Karpas-422 (cell line): ENCODE data around the gene TECTB. TPM values are rescaled to one million over a fixed set of nuclear protein-coding genes. Genes with fewer than 3 reads are reported as not detected.

Source experiments
- DNase-seq: peaks from one replicate; pipeline ENCODE4 v3.0.0-alpha.2; 2015
- H2AFZ ChIP-seq: fragments of 200-600 bp; sonication (generic); 2 replicates; pipeline ENCODE4 v1.6.1; 2014; ENCODE audit warnings: antibody characterized with exemption, low read length, mixed read lengths
- H3K27ac ChIP-seq: fragments of 200-600 bp; sonication (generic); 2 replicates; pipeline ENCODE4 v1.5.1; 2014; ENCODE audit warnings: mild to moderate bottlenecking, low read length, moderate library complexity
- H3K27me3 ChIP-seq: fragments of 200-600 bp; sonication (generic); 2 replicates; pipeline ENCODE4 v1.6.1; 2014; ENCODE audit warnings: low read length, mixed read lengths
- H3K36me3 ChIP-seq: fragments of 200-600 bp; sonication (generic); 2 replicates; pipeline ENCODE4 v1.6.1; 2014; ENCODE audit warnings: low read length, mixed read lengths; ENCODE audit not compliant: insufficient read depth
- H3K4me1 ChIP-seq: fragments of 200-600 bp; sonication (generic); 2 replicates; pipeline ENCODE4 v1.6.1; 2014; ENCODE audit warnings: mild to moderate bottlenecking, low read length, mixed read lengths
- H3K4me2 ChIP-seq: fragments of 200-600 bp; sonication (generic); 2 replicates; pipeline ENCODE4 v1.6.1; 2014; ENCODE audit warnings: low read length, low read depth, mild to moderate bottlenecking; ENCODE audit not compliant: poor library complexity, severe bottlenecking
- H3K4me3 ChIP-seq: fragments of 200-600 bp; sonication (generic); 2 replicates; pipeline ENCODE4 v1.5.1; 2014; ENCODE audit warnings: mild to moderate bottlenecking, antibody characterized with exemption, low read length, mixed read lengths
- H3K79me2 ChIP-seq: fragments of 200-600 bp; sonication (generic); 2 replicates; pipeline ENCODE4 v1.6.1; 2014; ENCODE audit warnings: mild to moderate bottlenecking, low read length, mixed read lengths
- H3K9ac ChIP-seq: fragments of 200-600 bp; sonication (generic); 2 replicates; pipeline ENCODE4 v1.6.0; 2014; ENCODE audit warnings: low read length
- H3K9me2 ChIP-seq: fragments of 200-600 bp; sonication (generic), shearing (Covaris generic); replicated peaks from 2 replicates; pipeline ENCODE4 v1.6.0; 2014; ENCODE audit warnings: mild to moderate bottlenecking, low read length, moderate library complexity; ENCODE audit not compliant: insufficient read depth
- H3K9me3 ChIP-seq: fragments of 300-700, 200-600 bp; sonication (generic); 2 replicates; pipeline ENCODE4 v1.6.1; 2014; ENCODE audit warnings: low read length, mixed read lengths
- H4K20me1 ChIP-seq: fragments of 200-600 bp; sonication (generic); 2 replicates; pipeline ENCODE4 v1.6.1; 2014; ENCODE audit warnings: mild to moderate bottlenecking, antibody characterized with exemption, low read length, low read depth; ENCODE audit not compliant: insufficient read depth
- small RNA-seq: library from RNA; depleted of rRNA; stranded (forward); fragments of <200 nt; gene quantifications from one replicate; pipeline ENCODE3, GENCODE V24; 2014
- total RNA-seq: library from RNA; depleted of rRNA; stranded (reverse); fragments of >200 nt; shearing (Covaris generic); gene quantifications from 2 replicates; pipeline ENCODE4 v1.2.3, GENCODE V29; 2014; ENCODE audit warnings: low replicate concordance; rRNA removed

The TECTB gene
- total RNA-seq, 1 experiment from 2014 or later: not detected

GRCh38 chr10:112347709-112348671 lies 64.8 kb downstream of the TECTB start:
- no peak overlapping the region for H3K9ac ChIP-seq
- H2AFZ ChIP-seq: no peak overlapping the region
- no peaks in the 10 kb centered on the region for H3K36me3 ChIP-seq
- no peaks in the 10 kb centered on the region for H3K27me3 ChIP-seq
- no peak overlapping the region for H3K4me2 ChIP-seq
- no peak for DNase-seq
- H4K20me1 ChIP-seq: no peaks in the 10 kb centered on the region
- no peak overlapping the region for H3K27ac ChIP-seq
- H3K9me3 ChIP-seq: no peaks in the 10 kb centered on the region
- no peak overlapping the region for H3K4me3 ChIP-seq
- H3K4me1 ChIP-seq: peaks cover 11% of the 10 kb centered on the region
- H3K9me2 ChIP-seq: no peaks in the 10 kb centered on the region
- no peaks in the 10 kb centered on the region for H3K79me2 ChIP-seq

DNA sequence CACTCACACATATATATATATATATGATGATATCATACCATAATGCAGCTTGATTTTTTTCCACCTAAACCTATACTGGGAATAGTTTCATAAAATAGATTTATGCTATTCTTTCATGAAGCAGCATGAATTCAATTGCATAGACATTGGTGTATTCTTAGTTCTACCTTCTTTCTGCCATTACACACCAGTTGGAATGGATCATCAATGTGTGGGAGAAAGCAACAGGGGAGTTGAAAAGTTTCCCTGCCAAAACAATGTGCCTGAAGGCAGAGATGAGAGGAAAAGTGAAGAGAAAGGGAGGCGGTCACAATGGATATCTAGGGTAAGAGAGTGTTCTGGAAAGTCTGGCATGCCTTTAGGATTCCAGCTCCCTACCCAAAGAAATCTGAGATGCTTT lies 65.6 kb downstream of the TECTB start:
- DNase-seq: no peak
- no peaks in the 10 kb centered on the region for H3K27me3 ChIP-seq
- no peaks in the 10 kb centered on the region for H3K79me2 ChIP-seq

GRCh38 chr10:112349521-112350085 lies 66.4 kb downstream of the TECTB start:
- H3K4me2 ChIP-seq: no peak overlapping the region
- no peaks in the 10 kb centered on the region for H3K36me3 ChIP-seq
- H3K9ac ChIP-seq: no peak overlapping the region
- H3K27ac ChIP-seq: no peak overlapping the region
- no peaks in the 10 kb centered on the region for H3K9me3 ChIP-seq
- no peaks in the 10 kb centered on the region for H3K27me3 ChIP-seq
- peaks cover 11% of the 10 kb centered on the region for H3K4me1 ChIP-seq
- H3K9me2 ChIP-seq: no peaks in the 10 kb centered on the region
- H4K20me1 ChIP-seq: no peaks in the 10 kb centered on the region
- no peaks in the 10 kb centered on the region for H3K79me2 ChIP-seq
- no peak overlapping the region for H2AFZ ChIP-seq
- no peak overlapping the region for H3K4me3 ChIP-seq
- DNase-seq: no peak

More for the DNA sequence above, 65.6 kb downstream of the TECTB start:
- Histone ChIP-seq H3K9ac (no peak overlapping the region), H3K9me2 (no peaks in the 10 kb centered on the region), H3K36me3 (no peaks in the 10 kb centered on the region), H2AFZ (no peak overlapping the region), H3K27ac (no peak overlapping the region), H3K4me3 (no peak overlapping the region), H3K9me3 (no peaks in the 10 kb centered on the region), H4K20me1 (no peaks in the 10 kb centered on the region), H3K4me2 (no peak overlapping the region), H3K4me1 (peaks cover 11% of the 10 kb centered on the region)

DNA sequence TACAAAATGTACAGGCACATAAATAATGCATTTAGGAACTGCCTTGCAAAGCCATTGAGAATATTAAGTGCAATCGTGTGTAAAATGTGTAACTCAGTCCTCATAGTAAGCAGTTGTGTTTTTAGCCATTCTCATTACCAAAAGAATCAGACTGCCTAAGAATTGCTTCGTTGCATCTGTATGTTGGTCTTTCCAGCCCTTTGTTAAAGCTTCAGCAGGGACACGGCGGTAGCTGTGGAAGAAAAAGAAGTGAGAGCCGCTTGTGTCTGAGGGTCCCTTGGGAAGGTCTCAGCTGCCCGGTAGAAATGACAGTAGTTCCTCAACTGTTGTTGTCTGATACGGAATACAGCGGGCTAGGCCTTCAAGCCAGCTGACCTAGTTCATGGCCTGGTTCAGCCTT lies 67.9 kb downstream of the TECTB start:
- peak; percentile 50 for DNase-seq
- no peaks in the 10 kb centered on the region for H3K36me3 ChIP-seq
- H2AFZ ChIP-seq: no peak overlapping the region
- no peaks in the 10 kb centered on the region for H4K20me1 ChIP-seq
- H3K9ac ChIP-seq: no peak overlapping the region
- H3K27me3 ChIP-seq: no peaks in the 10 kb centered on the region
- H3K4me2 ChIP-seq: no peak overlapping the region
- no peaks in the 10 kb centered on the region for H3K79me2 ChIP-seq
- H3K9me3 ChIP-seq: no peaks in the 10 kb centered on the region
- no peak overlapping the region for H3K27ac ChIP-seq
- H3K4me1 ChIP-seq: peaks cover 11% of the 10 kb centered on the region
- H3K9me2 ChIP-seq: no peaks in the 10 kb centered on the region
- H3K4me3 ChIP-seq: no peak overlapping the region

DNA sequence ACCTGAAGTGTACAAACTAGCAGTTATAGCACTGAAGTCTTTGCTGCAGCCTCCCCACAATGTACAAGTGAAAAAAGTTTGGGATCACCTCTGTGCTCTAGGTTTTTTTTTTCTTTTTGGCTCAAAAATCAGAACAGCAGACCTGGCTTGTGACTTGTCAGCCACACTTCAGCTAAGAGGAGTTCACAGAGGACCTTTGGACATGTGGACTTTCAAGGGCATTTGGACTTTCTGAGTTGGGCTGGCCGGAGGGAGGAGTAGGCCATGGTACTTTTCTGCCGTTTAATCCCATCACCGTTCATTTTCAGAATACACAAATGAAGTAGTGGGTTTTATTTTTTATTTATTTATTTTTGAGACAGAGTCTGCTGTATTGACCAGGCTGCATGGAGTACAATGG lies 68.8 kb downstream of the TECTB start:
- no peak for DNase-seq
- Histone ChIP-seq H3K9ac (no peak overlapping the region), H3K79me2 (no peaks in the 10 kb centered on the region)

DNA sequence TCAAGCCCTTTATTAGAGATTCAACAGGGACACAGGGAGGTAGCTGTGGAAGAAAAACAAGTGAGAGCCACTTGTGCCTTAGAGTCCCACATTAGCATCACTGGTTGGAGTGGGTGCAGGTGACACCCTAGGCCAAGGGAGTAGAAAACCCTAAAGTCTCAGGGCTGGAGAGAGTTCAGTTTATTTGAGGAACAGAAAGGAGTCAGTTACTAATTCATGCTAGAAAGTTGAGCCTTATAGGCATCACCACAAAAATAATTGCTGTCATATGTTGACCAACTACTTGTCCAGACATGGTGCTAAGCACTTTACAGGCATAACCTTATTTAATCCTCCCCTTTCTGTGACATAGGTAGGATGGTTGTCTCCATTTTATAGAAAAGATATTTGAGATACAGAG lies 69.8 kb downstream of the TECTB start:
- DNase-seq: no peak
- Histone ChIP-seq H3K27me3 (no peaks in the 10 kb centered on the region), H3K4me2 (no peak overlapping the region), H2AFZ (no peak overlapping the region), H3K27ac (no peak overlapping the region), H3K4me3 (no peak overlapping the region), H3K36me3 (no peaks in the 10 kb centered on the region), H4K20me1 (no peaks in the 10 kb centered on the region), H3K9ac (no peak overlapping the region), H3K9me3 (no peaks in the 10 kb centered on the region), H3K4me1 (peaks cover 5% of the 10 kb centered on the region), H3K79me2 (no peaks in the 10 kb centered on the region), H3K9me2 (no peaks in the 10 kb centered on the region)

More for the DNA sequence above, 68.8 kb downstream of the TECTB start:
- Histone ChIP-seq H3K9me3 (no peaks in the 10 kb centered on the region), H3K9me2 (no peaks in the 10 kb centered on the region), H3K4me3 (no peak overlapping the region), H4K20me1 (no peaks in the 10 kb centered on the region), H2AFZ (no peak overlapping the region), H3K4me1 (peaks cover 11% of the 10 kb centered on the region), H3K4me2 (no peak overlapping the region), H3K27me3 (no peaks in the 10 kb centered on the region), H3K36me3 (no peaks in the 10 kb centered on the region), H3K27ac (no peak overlapping the region)

Small RNA genes within 50 kb of the gene (small RNA-seq; reads per million reads assigned to genes)
- not detected for gene MIR6715A

Other genes starting within 250 kb of the TECTB start
- gene GPAM, start 99.6 kb upstream of the TECTB start, total RNA-seq: 164 and 481 TPM in 2 replicates
- gene ACSL5, start 90.7 kb downstream of the TECTB start, total RNA-seq: 55.6 and 63.6 TPM in 2 replicates
- 20.9 and 33.9 TPM in 2 replicates for gene ZDHHC6, start 163.5 kb downstream of the TECTB start, total RNA-seq
- 61.2 and 61.7 TPM in 2 replicates for gene VTI1A, start 163.8 kb downstream of the TECTB start, total RNA-seq